Stimulated activated CD8-positive, alpha-beta memory T cell treated with anti-CD3 and anti-CD28 coated beads, Interleukin-4, amount 100 ng/mL, for 24 hours (primary cell): ENCODE measurements around the gene CAST.

Source experiments
- DNase-seq: peaks from one replicate; pipeline ENCODE4 v3.0.0-alpha.2; 2020; ENCODE audit warnings: low read depth

Gene CAST

GRCh38 chr5:96750110-96750822, 88.1 kb downstream of the CAST start:
- no peak for DNase-seq

- DNase-seq = no peak
Observed at GRCh38 chr5:96751203-96752169, 89.3 kb downstream of the CAST start.

GRCh38 chr5:96752341-96753016, 90.3 kb downstream of the CAST start:
- DNase-seq = no peak

DNA sequence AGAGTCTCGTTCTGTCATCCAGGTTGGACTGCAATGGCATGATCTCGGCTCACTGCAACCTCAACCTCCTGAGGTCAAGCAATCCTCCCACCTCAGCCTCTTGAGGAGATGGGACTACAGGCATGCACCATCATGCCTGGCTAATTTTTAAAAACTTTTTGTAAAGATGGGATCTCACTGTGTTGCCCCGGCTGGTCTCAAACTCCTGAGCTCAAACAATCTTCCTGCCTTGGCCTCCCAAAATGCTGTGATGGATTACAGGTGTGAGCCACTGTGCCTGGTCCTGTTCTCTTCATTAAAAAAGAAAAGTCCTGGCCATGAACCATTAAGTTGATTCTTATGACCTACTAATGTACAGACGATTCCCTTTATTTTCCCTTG, 90.8 kb downstream of the CAST start:
- no peak for DNase-seq

DNA sequence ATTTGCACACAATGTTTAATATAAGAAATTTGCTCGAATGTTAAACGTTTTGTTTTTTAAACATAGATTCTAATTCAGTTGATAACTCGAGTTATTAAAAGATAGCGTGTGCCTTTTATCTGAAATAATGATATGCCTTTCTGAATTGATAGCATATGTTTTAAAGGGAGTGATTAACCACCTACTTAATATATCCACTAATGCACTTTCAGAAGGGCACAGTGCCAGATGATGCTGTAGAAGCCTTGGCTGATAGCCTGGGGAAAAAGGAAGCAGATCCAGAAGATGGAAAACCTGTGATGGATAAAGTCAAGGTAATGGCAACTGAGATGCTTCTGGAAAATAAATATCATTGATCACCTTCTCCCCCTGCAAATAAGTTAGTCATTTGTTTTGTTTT, 91.7 kb downstream of the CAST start:
- no peak for DNase-seq

DNA sequence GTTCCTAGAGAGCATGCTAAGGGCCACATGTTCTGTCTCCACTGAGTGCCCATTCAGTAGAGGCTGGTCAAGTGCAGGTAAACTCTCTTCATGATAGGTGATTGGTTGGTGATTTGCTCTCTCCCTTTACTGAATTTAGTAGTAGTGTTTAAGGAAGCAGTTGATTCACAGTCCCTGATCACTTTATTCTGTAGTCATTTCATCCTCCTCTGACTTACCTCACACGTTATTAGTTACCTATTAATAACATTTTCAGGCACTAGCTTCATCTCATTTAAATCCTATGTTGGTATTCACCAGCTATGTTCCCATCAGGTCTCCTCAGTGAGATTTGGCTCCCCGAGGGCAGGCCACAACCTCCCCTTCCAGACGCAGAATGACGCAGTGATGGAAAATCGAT, 93.7 kb downstream of the CAST start:
- DNase-seq = no peak

GRCh38 chr5:96756985-96757384, 94.8 kb downstream of the CAST start:
- DNase-seq = no peak

- no peak for DNase-seq
Observed at GRCh38 chr5:96758621-96759020, 96.4 kb downstream of the CAST start.

DNA sequence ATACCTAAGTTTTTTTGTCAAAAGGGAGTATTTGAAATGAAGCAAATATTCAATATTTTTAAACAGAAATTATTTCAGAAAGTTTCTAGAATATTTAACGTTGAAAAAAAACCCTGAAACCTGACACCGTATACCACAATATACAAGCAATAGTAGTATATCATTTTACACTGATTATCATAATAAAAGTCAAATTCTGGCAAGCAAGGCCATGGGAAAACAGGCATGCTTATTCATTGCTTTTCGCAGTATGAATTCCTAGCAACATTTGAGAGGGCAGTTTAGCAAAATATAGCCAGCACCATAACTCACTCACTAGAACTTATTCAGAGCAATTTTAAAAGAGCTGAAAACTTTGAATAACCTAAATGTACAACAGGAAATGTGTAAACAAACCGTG, 99.4 kb downstream of the CAST start:
- DNase-seq = no peak

GRCh38 chr5:96763026-96763425, 100.8 kb downstream of the CAST start:
- no peak for DNase-seq

DNA sequence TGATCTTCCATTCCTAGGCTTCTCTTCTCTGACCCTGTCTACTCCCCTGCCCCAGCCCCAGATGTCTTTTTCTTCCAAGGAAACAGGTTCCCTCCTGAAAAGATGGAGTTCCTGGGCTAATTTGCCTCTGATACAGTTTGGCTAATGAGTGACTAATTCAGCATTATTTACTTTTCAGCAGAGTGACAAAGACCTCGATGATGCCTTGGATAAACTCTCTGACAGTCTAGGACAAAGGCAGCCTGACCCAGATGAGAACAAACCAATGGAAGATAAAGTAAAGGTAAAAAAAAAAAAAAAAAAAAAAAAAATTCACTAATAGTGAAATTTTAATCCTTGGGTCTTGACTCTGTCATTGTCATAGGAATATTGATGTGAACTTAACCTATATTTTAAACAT, 102.9 kb downstream of the CAST start:
- DNase-seq = no peak

DNA sequence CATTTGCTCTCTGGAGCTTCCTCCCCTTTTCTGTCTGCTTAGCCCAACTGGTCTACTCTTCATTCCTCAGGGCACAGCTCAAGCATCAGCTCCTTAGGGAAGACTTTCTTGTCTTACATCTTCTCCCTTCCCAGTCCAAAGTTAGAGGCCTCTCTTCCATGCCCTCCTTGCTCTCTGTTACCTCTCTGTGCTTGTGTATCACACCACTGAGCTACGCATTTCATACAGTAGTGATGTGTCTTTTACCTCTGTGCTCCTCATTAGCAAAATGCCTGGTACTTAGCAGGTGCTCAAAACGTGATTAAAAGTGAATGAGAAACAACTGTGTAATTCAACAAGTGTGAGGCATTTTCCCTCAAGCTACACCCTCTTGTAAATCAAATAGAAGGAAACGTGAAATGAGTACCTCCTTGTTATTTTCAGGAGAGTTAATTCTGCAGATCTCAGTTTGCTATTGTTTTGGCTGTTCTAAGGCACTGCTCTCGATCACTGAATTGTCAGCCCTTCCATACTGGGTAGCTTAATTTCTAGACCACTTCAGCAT, 106.6 kb downstream of the CAST start:
- no peak for DNase-seq

- no peak for DNase-seq
Observed at GRCh38 chr5:96771395-96771794, 109.2 kb downstream of the CAST start.

DNA sequence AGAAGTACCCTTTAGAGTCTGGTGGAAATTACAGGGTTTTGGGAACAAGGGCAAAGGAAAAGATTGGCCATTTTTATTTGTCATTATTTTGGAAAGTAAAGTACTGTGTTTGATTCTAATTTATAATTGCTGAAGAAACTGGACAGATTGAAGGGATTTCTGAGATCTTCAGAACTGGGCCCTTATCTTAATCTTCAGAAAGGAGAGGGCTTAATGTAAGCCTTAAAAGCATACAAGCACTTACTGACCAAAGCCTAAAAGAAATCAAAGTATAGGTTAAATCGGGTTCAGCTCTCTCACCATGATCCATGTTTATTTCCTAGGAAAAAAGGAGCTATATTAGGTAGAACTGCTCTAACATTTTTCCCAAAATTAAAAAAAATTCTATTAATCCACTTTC, 109.9 kb downstream of the CAST start:
- DNase-seq = no peak

- DNase-seq = no peak
Observed at GRCh38 chr5:96772542-96772941, 110.4 kb downstream of the CAST start.

- no peak for DNase-seq
Observed at GRCh38 chr5:96775050-96775449, 112.9 kb downstream of the CAST start.

- DNase-seq = no peak
Observed at GRCh38 chr5:96775689-96776088, 113.5 kb downstream of the CAST start.

GRCh38 chr5:96776621-96777020, 114.4 kb downstream of the CAST start:
- DNase-seq = no peak

DNA sequence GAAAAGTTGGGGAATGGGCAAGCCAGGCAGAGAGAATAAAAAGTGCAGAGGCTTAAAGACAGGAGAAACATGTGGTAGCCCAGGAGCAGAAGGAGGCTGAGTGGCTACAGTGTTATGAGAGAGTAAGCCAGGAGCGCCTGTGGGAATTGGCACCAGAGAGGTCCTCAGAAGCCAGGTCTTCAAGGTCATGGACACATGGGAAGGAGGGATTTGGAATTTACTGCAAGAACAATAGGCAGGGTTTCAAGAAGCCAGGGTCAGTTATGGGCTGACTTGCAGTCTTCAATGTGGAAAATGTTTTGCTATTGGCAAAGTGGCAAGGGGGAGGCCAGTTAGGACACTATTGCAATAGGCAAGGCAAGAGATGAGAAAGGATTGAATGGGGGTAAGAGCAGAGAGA, 116.2 kb downstream of the CAST start:
- no peak for DNase-seq

GRCh38 chr5:96780626-96781025, 118.5 kb downstream of the CAST start:
- DNase-seq = no peak

DNA sequence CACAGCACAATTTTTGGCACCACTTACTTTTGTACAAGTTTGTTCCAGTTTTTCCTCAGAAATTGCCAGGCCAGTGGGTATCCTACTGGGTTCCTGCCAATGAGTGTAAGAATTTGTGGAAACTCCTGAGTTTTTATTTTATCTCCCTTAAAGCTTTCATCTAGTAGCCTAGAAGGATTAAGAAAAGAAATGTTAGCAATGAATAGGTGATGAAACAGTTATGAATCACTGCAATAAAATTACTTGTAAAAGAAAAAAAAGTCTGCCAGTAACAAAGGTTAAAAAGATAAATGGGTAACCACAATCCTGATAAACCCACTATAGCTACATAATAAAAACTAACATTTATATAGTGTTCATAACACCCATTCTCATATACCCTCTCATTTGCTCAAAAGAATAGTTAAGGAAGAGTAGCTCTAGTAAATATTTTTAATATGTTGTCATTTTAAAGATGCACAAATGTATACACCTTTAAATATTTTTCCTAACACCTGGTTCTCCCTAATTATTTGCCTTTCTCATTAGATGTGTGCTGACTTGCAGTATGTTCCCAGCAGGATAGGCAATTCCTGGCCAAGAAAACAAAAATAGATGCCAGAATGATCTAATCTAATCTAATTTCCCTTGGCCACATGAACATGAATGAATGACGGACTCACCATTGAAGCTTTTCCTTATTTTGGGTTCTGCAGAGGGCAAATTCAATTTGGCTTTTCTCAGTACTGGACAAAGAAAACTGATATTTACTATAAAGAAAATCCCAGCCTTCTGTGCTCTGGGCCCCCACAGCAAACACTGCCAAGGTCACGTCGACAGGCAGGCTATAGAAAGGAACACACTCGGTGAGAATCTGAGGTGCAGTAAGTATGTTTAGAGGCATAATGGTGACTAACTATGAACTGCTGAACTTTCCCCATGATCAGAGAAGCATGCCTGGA, 119.1 kb downstream of the CAST start:
- DNase-seq = no peak
